OCI-M2 (cell line): ENCODE data around the gene PER3.

Experiments used
- DNase-seq: peaks from one replicate; lab custom pipeline; 2025; ENCODE audit not compliant: unreplicated experiment; lab: John Stamatoyannopoulos, UW

Gene PER3

GRCh38 chr1:7831458-7831857 is 47.4 kb downstream of the PER3 start:
- DNase-seq: no peak

GRCh38 chr1:7833035-7833434 is 48.9 kb downstream of the PER3 start:
- no peak for DNase-seq

- DNase-seq: no peak
Observed at GRCh38 chr1:7838714-7839113, 54.6 kb downstream of the PER3 start.

GRCh38 chr1:7839526-7839925 is 55.4 kb downstream of the PER3 start:
- no peak for DNase-seq

- no peak for DNase-seq
Observed at GRCh38 chr1:7842517-7842916, 58.4 kb downstream of the PER3 start.

- DNase-seq: no peak
Observed at GRCh38 chr1:7845761-7846160, 61.7 kb downstream of the PER3 start.

GRCh38 chr1:7846656-7847055 is 62.6 kb downstream of the PER3 start:
- DNase-seq: no peak

- no peak for DNase-seq
Observed at GRCh38 chr1:7847599-7847998, 63.5 kb downstream of the PER3 start.

GRCh38 chr1:7850786-7851185 is 66.7 kb downstream of the PER3 start:
- no peak for DNase-seq

GRCh38 chr1:7852804-7853683 is 69.0 kb downstream of the PER3 start, which contains the start of gene UTS2:
UTS2 (minus strand) TSS chr1:7853065; CDS start chr1:7853003, 62 bp downstream.
- no peak for DNase-seq

GRCh38 chr1:7853684-7854026 is 69.6 kb downstream of the PER3 start:
- DNase-seq: no peak

- no peak for DNase-seq
Observed at GRCh38 chr1:7856345-7856744, 72.3 kb downstream of the PER3 start.

- no peak for DNase-seq
Observed at GRCh38 chr1:7857000-7857399, 72.9 kb downstream of the PER3 start.

GRCh38 chr1:7857985-7858384 is 73.9 kb downstream of the PER3 start:
- DNase-seq: no peak

- no peak for DNase-seq
Observed at GRCh38 chr1:7859406-7859805, 75.3 kb downstream of the PER3 start.

- no peak for DNase-seq
Observed at GRCh38 chr1:7860130-7860529, 76.0 kb downstream of the PER3 start.

GRCh38 chr1:7861452-7861851 is 77.4 kb downstream of the PER3 start:
- no peak for DNase-seq

- no peak for DNase-seq
Observed at GRCh38 chr1:7862211-7863060, 78.3 kb downstream of the PER3 start.

GRCh38 chr1:7863756-7864328 is 79.8 kb downstream of the PER3 start:
- no peak for DNase-seq

GRCh38 chr1:7865978-7866377 is 81.9 kb downstream of the PER3 start:
- DNase-seq: no peak

GRCh38 chr1:7868070-7868780 is 84.1 kb downstream of the PER3 start:
- DNase-seq: no peak
